HPDE6-E6E7 (cell line): ENCODE results near the gene TSTD1.

Experiments used
- DNase-seq: peaks from one replicate; pipeline ENCODE4 v3.0.0; 2011; ENCODE audit warnings: missing footprints; ENCODE audit errors: extremely low spot score

TSTD1 gene

GRCh38 chr1:161038523-161039153 lies at the start of gene TSTD1:
TSTD1 (minus strand) TSS chr1:161038964; CDS start chr1:161038889, 75 bp downstream.
- DNase-seq, result peak; percentile 75

GRCh38 chr1:161086457-161086856 lies 47.7 kb upstream of the TSTD1 start:
- no peak for DNase-seq

- no peak for DNase-seq
These were observed 46.4 kb upstream of the TSTD1 start for GRCh38 chr1:161085165-161085564.

DNA sequence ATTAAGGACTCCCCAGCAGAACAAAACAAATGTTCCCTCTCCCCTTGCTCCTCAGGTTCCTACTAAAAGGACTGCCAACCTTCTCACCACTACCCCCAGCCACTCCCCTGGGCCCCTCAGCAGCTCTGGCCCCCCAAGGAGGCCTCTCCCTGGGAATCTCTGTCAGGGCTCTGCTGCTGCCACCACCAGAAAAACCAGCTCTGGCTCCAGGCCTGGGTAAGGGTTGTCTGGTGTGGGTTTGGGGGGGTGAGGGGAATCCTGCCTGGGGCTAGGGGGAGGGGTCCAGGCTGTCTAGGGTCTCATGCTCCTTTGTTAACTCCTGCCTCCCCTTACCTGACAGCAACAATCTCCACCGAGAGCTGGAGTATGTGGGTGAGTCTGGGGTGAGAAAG lies 45.8 kb upstream of the TSTD1 start:
- DNase-seq, result no peak

GRCh38 chr1:161083748-161084596 lies 45.2 kb upstream of the TSTD1 start:
- DNase-seq, result no peak

- peak; percentile 95 for DNase-seq
These were observed 44.4 kb upstream of the TSTD1 start for GRCh38 chr1:161082996-161083747.

GRCh38 chr1:161082483-161082882 lies 43.7 kb upstream of the TSTD1 start:
- no peak for DNase-seq

GRCh38 chr1:161081519-161081918 lies 42.8 kb upstream of the TSTD1 start:
- DNase-seq, result no peak

GRCh38 chr1:161080441-161081405 lies 42.0 kb upstream of the TSTD1 start:
- DNase-seq, result no peak

- no peak for DNase-seq
These were observed 40.8 kb upstream of the TSTD1 start for GRCh38 chr1:161079436-161080110.

- no peak for DNase-seq
These were observed 38.7 kb upstream of the TSTD1 start for GRCh38 chr1:161077426-161077825.

- no peak for DNase-seq
These were observed 37.6 kb upstream of the TSTD1 start for GRCh38 chr1:161076410-161076809.

DNA sequence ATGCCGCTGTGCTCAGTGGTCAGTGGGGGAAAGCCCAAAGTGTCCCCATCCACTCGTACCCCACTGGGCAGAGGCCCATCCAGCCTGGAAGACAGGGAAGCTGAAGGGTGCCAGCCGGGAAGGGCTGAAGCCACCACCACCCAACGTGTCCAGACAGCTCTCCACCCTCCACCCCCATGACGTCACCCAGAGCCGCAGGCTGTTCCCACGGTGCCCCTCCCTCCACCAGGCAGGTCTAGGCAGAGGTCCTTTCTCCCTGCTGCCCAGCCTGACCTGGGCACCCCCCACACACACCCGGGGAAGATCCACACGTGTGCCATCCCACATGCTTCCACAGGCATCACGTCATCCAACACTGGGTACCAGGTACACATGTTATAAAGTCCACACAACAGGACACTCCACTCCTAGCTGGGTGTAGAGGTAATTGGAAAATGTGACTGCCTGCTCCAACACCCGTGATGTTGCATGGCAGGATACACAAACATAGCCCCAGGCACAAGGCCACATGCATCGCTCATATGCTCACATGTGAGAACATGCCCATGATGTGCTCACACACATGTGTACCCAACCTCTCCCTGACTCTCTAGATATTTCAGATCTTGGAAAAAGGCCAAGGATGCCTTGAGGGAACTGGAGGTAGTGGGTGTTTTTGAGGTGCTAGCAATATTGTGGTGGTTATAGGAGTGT lies 36.1 kb upstream of the TSTD1 start:
- DNase-seq, result peak; percentile 99

- DNase-seq, result peak; percentile 85
These were observed 34.8 kb upstream of the TSTD1 start for GRCh38 chr1:161073474-161074121.

DNA sequence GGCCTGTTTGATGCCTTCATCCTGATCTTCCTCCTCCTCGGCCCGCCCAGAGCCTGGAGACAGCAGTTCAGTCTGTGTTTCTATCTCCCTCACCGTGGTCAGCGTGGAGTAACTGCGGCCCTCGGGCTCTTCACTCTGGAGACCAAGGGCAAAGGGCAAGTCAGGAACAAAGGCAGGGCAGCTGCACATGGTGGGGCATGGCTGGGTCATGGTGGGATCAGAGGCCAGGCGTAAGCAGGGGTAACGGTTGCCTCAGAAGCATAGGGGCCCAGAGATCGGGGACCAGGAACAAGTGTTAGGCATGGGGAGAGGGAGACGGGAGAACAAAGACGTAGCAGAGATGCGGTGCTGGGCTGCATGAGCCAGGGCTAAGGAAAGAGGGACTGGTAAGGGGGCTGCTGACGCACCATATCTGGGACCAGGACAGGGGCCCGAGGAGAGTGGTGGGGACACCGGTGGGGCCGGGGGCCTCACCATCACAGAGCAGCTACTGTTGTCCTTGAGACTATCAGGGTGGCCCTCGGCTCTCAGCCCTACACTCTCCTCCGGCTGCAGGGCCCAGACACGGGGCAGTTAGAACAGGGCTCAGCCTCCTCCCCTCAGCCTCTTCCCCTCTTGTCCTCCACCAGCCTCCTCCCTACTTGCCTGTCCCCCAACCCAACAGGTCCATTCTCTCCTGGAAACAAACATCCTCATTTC lies 34.1 kb upstream of the TSTD1 start:
- no peak for DNase-seq

DNA sequence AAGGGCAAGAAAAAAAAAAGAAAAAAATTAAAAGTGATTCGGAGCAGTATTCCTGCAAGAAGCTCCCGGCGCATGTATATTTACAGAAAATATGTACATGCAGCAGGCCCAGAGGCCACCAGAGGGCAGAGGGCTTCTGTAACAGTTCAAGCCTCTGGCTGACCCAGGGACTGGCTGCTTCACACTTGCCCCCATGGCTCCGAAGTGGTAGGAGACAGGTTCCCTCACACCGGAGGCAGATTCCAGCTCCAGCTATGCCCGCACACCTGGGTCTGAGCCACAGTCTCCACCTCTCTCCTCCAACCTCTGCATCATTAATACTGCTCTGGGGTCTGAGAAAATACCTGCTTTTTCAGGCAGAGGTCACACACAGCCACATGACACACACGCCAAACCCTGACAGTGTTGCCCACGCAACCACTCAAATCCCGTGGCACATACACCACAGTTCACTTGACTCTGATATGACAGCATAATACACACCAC lies 33.2 kb upstream of the TSTD1 start:
- DNase-seq, result peak; percentile 48

- no peak for DNase-seq
These were observed 32.0 kb upstream of the TSTD1 start for GRCh38 chr1:161070761-161071160.

DNA sequence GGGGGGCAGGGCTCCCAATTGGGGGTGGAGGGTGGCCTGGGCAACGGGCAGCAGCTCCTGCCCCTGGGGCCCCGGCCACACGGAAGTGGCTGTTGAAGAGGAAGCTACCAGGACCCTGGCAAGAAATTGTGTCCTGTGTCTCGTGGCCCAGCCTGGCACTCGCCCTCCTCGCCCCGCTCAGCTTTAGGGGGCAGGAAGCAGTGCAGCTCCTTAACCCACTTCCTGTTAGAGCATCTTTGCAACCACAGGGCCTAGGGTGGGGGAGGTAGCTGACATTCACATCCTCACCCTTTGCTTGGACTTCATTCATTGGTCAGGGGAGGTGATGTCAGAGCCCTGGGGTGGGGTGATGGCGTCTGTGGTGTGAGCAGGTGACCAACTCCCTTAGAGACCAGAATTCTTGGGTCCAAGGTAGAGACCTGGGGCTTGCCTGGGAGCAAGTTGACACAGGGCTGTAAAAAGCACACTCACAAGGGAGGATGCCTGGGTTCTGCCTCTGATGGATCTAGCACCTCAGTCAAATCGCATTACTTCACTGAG lies 31.0 kb upstream of the TSTD1 start, which contains the start of gene ARHGAP30:
Gene ARHGAP30 (minus strand): TSS at position 161 of the 540 bp plus-strand sequence. CDS start 267 bp downstream, outside the sequence.
- DNase-seq, result no peak
